ENCODE measurements around the gene TMEM131.

DNA sequence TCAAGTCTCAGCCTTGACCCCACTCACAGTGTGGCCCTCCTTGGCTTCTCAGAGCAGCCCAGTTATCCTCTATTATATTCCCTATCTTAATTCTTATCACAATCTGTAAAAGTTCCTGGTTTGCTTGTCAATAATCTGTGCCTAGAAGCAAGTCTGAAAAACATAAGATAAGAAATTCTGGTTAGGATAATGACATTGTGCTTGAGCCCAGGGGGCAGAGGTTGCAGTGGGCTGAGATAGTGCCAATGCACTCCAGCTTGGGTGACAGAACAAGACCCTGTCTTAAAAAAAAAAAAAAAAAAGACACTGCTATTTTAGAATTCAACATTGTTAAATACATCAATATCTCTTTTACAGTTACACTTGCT is 63.9 kb downstream of the TMEM131 start:
- TF ChIP-seq, protein P1, sequence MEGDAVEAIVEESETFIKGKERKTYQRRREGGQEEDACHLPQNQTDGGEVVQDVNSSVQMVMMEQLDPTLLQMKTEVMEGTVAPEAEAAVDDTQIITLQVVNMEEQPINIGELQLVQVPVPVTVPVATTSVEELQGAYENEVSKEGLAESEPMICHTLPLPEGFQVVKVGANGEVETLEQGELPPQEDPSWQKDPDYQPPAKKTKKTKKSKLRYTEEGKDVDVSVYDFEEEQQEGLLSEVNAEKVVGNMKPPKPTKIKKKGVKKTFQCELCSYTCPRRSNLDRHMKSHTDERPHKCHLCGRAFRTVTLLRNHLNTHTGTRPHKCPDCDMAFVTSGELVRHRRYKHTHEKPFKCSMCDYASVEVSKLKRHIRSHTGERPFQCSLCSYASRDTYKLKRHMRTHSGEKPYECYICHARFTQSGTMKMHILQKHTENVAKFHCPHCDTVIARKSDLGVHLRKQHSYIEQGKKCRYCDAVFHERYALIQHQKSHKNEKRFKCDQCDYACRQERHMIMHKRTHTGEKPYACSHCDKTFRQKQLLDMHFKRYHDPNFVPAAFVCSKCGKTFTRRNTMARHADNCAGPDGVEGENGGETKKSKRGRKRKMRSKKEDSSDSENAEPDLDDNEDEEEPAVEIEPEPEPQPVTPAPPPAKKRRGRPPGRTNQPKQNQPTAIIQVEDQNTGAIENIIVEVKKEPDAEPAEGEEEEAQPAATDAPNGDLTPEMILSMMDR (IDR thresholded peaks at IDR 0.05; ENCODE audit: insufficient read depth, low read length) = no peak
- TF ChIP-seq, protein P2, sequence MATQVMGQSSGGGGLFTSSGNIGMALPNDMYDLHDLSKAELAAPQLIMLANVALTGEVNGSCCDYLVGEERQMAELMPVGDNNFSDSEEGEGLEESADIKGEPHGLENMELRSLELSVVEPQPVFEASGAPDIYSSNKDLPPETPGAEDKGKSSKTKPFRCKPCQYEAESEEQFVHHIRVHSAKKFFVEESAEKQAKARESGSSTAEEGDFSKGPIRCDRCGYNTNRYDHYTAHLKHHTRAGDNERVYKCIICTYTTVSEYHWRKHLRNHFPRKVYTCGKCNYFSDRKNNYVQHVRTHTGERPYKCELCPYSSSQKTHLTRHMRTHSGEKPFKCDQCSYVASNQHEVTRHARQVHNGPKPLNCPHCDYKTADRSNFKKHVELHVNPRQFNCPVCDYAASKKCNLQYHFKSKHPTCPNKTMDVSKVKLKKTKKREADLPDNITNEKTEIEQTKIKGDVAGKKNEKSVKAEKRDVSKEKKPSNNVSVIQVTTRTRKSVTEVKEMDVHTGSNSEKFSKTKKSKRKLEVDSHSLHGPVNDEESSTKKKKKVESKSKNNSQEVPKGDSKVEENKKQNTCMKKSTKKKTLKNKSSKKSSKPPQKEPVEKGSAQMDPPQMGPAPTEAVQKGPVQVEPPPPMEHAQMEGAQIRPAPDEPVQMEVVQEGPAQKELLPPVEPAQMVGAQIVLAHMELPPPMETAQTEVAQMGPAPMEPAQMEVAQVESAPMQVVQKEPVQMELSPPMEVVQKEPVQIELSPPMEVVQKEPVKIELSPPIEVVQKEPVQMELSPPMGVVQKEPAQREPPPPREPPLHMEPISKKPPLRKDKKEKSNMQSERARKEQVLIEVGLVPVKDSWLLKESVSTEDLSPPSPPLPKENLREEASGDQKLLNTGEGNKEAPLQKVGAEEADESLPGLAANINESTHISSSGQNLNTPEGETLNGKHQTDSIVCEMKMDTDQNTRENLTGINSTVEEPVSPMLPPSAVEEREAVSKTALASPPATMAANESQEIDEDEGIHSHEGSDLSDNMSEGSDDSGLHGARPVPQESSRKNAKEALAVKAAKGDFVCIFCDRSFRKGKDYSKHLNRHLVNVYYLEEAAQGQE (IDR thresholded peaks at IDR 0.05; ENCODE audit: insufficient replicate concordance, low read depth) = no peak
- TF ChIP-seq POLR2AphosphoS5 (IDR thresholded peaks at IDR 0.05; ENCODE audit: low read depth) = no peak

Data from HL-60 (cell line).